Activated T-cell treated with anti-CD3 and anti-CD28 coated beads, Interleukin-2, amount 50 U/mL, for 48 hours (primary cell): ENCODE results near the gene PRIM1.
"Not testable (repeated sequence)": the region's sequence is repeated elsewhere in the genome, so short reads cannot be mapped to it uniquely, and the experiment has no call there.

ENCODE experiments used
- DNase-seq, 2 experiments: peaks; one replicate each; pipeline ENCODE4 v3.0.0-alpha.2; 2020

The PRIM1 gene

GRCh38 chr12:56751712-56752598 is at the start of gene PRIM1:
PRIM1 (minus strand) TSS chr12:56752323; CDS start chr12:56752298, 25 bp downstream.
- DNase-seq = peak; percentile 93 to 94

- DNase-seq = no peak
These were observed 48.1 kb upstream of the PRIM1 start for GRCh38 chr12:56800221-56800620.

GRCh38 chr12:56799345-56799744 is 47.2 kb upstream of the PRIM1 start:
- DNase-seq = not testable (repeated sequence)

GRCh38 chr12:56795791-56796190 is 43.7 kb upstream of the PRIM1 start:
- not testable (repeated sequence) for DNase-seq

GRCh38 chr12:56795046-56795562 is 43.0 kb upstream of the PRIM1 start:
- DNase-seq = not testable (repeated sequence)

GRCh38 chr12:56793124-56793523 is 41.0 kb upstream of the PRIM1 start:
- DNase-seq = not testable (repeated sequence)

- no peak for DNase-seq
These were observed 40.6 kb upstream of the PRIM1 start for GRCh38 chr12:56792678-56793077.

- not testable (repeated sequence) for DNase-seq
These were observed 37.3 kb upstream of the PRIM1 start for GRCh38 chr12:56789429-56789828.

GRCh38 chr12:56787498-56787897 is 35.4 kb upstream of the PRIM1 start:
- DNase-seq = no peak

- DNase-seq = no peak
These were observed 33.8 kb upstream of the PRIM1 start for GRCh38 chr12:56785874-56786273.

- no peak for DNase-seq
These were observed 33.2 kb upstream of the PRIM1 start for GRCh38 chr12:56785141-56785865.

- DNase-seq = no peak
These were observed 29.6 kb upstream of the PRIM1 start for GRCh38 chr12:56781726-56782125.

- no peak for DNase-seq
These were observed 26.6 kb upstream of the PRIM1 start for GRCh38 chr12:56778756-56779155.

GRCh38 chr12:56776654-56777053 is 24.5 kb upstream of the PRIM1 start:
- DNase-seq = no peak

GRCh38 chr12:56775638-56776037 is 23.5 kb upstream of the PRIM1 start:
- DNase-seq = no peak

- no peak for DNase-seq
These were observed 21.0 kb upstream of the PRIM1 start for GRCh38 chr12:56773113-56773512.

- DNase-seq = no peak
These were observed 20.5 kb upstream of the PRIM1 start for GRCh38 chr12:56772625-56773024.

GRCh38 chr12:56769868-56770267 is 17.7 kb upstream of the PRIM1 start:
- DNase-seq = no peak

- DNase-seq = no peak
These were observed 16.3 kb upstream of the PRIM1 start for GRCh38 chr12:56768424-56768823.

- no peak for DNase-seq
These were observed 14.4 kb upstream of the PRIM1 start for GRCh38 chr12:56766535-56766934.

- no peak for DNase-seq
These were observed 11.9 kb upstream of the PRIM1 start for GRCh38 chr12:56763753-56764657.

- DNase-seq = no peak
These were observed 9.7 kb upstream of the PRIM1 start for GRCh38 chr12:56761812-56762211.

GRCh38 chr12:56760460-56760859 is 8.3 kb upstream of the PRIM1 start:
- no peak for DNase-seq
